ENCODE measurements around the gene AGAP3. TPM values are rescaled to one million over a fixed set of nuclear protein-coding genes. Genes with fewer than 3 reads are reported as not detected.

The AGAP3 gene
- polyA plus RNA-seq, 1 of the 3 experiments (the other 2 are of a cell fraction) = 126 TPM

GRCh38 chr7:151137076-151137675, 50.9 kb downstream of the AGAP3 start:
- peaks cover 9 to 93% of the 10 kb centered on the region in 2 experiments for H3K36me3 ChIP-seq (replicated peaks in 1 of 2; ENCODE audit: control insufficient read depth in 1 of 2, insufficient read depth in 2 of 2, low read length in 1 of 2)
- peak; percentile 54 for DNase-seq
- no peaks in the 10 kb centered on the region for H4K20me1 ChIP-seq (ENCODE audit: insufficient read depth)
- ChIA-PET CTCF (interaction anchor here (0.9 to 10.0 kb wide), 7 partner anchors 9 to 107 kb away, joined by 3 to 73 read pairs (median 10); partner anchors contain the start of gene GBX1), POLR2A (no interaction called here)
- no peak overlapping the region for H2AFZ ChIP-seq (ENCODE audit: low read depth)
- H3K9me3 ChIP-seq = no peaks in the 10 kb centered on the region
- H3K9ac ChIP-seq = no peak overlapping the region
- WGBS (ENCODE audit: low lambda C conversion rate) = 95% methylated on average over 22 of the region's 22 CpGs
- TF ChIP-seq REST (IDR thresholded peaks at IDR 0.05; ENCODE audit: low read depth, low read length) (no peak), USF2 (IDR thresholded peaks at IDR 0.05; ENCODE audit: borderline replicate concordance, low read depth, low read length) (no peak), RCOR1 (IDR thresholded peaks at IDR 0.05; ENCODE audit: low read length) (no peak), RXRA (IDR thresholded peaks at IDR 0.05; ENCODE audit: borderline replicate concordance, low read depth) (no peak), POLR2AphosphoS5 (IDR thresholded peaks at IDR 0.05; ENCODE audit: low read depth, low read length) (no peak), FOXM1 (IDR thresholded peaks at IDR 0.05; ENCODE audit: low read depth) (no peak), GATA2 (CRISPR knock-in tag; IDR thresholded peaks at IDR 0.05) (no peak), GABPA (IDR thresholded peaks at IDR 0.05; ENCODE audit: low read depth) (no peak), JUND (IDR thresholded peaks at IDR 0.05) (no peak), EP300 (IDR thresholded peaks at IDR 0.05; ENCODE audit: borderline replicate concordance in 1 of 2, low read depth in 1 of 2, low read length in 1 of 2) (no peak), USF1 (IDR thresholded peaks at IDR 0.05; ENCODE audit: borderline replicate concordance, low read depth) (no peak), MAX (IDR thresholded peaks at IDR 0.05; ENCODE audit: low read depth) (no peak)
- no peaks in the 10 kb centered on the region for H3F3A ChIP-seq (replicated peaks; ENCODE audit: insufficient read depth)
- no peak overlapping the region for H3K4me2 ChIP-seq
- no peaks in the 10 kb centered on the region for H3K79me2 ChIP-seq (ENCODE audit: insufficient read depth)
- no peaks in the 10 kb centered on the region for H3K27me3 ChIP-seq (ENCODE audit: insufficient read depth)
- no peaks in the 10 kb centered on the region for H3K9me2 ChIP-seq
- no peak overlapping the region for H3K4me3 ChIP-seq (ENCODE audit: low read depth in 2 of 2, low read length in 1 of 2)
- no peak overlapping the region for H3K27ac ChIP-seq (ENCODE audit: low read depth in 2 of 2, low read length in 1 of 2)
- H3K4me1 ChIP-seq (ENCODE audit: control insufficient read depth in 1 of 2, insufficient read depth in 2 of 2, low read depth in 1 of 2, low read length in 1 of 2) = peaks cover 0 to 23% of the 10 kb centered on the region in 2 experiments; a peak in 1 of 4 replicates

All from SK-N-SH (cell line).